Measurements from ENCODE around the gene SEC16A.

The SEC16A gene

GRCh38 chr9:136459425-136459824 lies 23.4 kb downstream of the SEC16A start:
- no peak for DNase-seq

GRCh38 chr9:136457326-136457725 lies 25.5 kb downstream of the SEC16A start:
- DNase-seq: no peak

DNA sequence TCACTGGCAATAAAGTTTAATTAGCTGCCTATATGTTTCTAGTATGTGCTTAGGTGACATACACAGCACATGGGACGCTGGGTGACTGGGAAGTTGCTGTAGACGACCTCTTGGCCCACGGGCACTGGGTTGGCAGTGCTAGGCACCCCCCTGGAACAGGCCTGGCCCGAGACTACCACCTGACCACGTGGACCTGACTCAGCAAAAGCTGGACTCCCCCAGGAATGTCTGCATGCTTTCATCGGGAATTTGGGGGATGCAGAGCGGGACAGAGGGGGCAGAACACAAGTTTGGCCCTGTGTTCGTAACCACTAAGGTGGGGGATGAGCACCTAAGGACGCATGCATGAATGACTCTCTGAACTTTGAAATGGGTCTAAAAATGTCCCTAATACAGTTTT lies 26.6 kb downstream of the SEC16A start:
- DNase-seq: no peak

- no peak for DNase-seq
Observed at GRCh38 chr9:136455043-136456002, 27.5 kb downstream of the SEC16A start.

GRCh38 chr9:136454026-136454796 lies 28.6 kb downstream of the SEC16A start:
- DNase-seq: no peak

DNA sequence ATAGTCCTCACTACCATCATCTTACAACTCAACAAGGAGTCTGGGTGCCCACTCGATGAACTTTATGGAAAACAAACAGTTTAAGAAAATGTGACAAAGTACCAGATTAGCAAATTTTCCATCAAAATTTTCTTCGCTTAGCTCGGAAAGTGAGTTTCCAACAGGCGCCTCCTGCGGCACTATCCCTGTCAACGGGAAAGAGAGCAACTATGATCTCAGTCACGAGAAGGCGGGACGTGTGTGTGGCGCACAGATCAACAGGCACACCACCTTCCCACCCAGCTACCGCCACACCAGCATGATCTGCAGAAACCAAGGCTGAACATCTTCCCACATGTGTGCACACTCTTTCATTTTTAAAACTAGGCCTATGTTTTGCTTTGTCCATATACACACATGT lies 29.5 kb downstream of the SEC16A start:
- DNase-seq: no peak

GRCh38 chr9:136451221-136451877 lies 31.5 kb downstream of the SEC16A start:
- DNase-seq: no peak

DNA sequence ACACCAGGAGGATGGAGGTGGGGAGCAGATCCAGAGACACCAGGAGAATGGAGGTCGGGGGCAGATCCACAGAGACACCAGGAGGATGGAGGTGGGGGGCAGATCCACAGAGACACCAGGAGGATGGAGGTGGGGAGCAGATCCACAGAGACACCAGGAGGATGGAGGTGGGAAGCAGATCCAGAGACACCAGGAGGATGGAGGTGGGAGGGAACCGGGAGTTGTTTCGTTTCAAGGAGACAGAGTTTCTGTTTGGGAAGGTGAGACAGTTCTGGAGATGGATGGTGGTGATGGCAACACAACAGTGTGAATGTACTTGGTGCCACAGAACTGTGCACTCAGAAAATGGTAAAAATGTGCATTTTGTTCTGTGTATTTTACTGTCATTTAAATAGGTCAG lies 34.2 kb downstream of the SEC16A start:
- DNase-seq: no peak

DNA sequence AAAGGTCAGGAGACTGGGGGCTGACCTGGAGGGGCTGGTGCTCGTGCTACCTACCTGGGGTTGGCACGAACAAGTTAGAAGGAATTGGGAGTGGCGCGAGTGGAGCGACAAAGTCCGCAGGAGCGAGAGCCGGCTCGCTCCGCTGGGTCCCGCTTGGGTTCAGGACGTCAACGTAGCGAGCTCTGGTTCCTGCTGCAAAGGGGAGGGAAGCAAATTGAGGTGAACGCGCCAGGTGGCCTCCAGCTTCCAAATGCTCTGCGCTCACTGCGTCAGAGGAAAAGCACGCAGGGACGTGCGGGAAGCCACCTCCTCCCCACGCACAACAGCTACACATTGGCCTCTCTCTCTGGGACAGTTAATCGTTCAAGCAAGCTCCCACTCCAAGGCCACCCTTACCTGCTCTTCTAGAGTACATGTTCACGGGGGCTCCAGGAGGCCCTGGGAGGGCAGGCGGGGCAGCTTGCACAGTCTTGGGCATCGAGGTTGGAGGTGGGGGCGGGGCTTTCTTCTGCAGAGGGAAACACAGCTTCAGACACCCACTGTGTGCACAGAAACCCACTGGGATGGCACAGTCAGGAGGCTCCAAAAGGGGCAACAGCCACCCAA lies 35.6 kb downstream of the SEC16A start:
- no peak for DNase-seq

- no peak for DNase-seq
Observed at GRCh38 chr9:136445799-136446198, 37.0 kb downstream of the SEC16A start.

- no peak for DNase-seq
Observed at GRCh38 chr9:136444102-136444501, 38.7 kb downstream of the SEC16A start.

DNA sequence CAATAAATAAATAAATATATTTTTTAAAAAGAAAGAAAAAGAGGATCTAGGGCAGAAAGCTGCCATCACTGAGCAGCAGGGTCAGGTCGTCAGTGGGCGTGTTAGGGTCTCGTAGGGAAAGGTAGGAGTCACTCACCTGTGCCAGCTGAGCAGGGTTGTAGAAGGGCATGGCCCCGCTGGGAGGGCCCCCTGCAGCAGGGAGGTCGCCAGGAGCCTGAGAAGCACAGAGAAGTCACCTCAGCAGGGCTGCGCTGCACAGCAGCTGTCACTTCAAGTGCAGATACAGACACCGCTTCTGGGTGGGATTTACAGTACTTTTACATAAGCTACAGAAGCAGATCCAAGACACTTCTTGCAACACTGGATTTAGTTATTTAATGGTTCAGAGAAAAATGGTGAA lies 39.2 kb downstream of the SEC16A start:
- no peak for DNase-seq

DNA sequence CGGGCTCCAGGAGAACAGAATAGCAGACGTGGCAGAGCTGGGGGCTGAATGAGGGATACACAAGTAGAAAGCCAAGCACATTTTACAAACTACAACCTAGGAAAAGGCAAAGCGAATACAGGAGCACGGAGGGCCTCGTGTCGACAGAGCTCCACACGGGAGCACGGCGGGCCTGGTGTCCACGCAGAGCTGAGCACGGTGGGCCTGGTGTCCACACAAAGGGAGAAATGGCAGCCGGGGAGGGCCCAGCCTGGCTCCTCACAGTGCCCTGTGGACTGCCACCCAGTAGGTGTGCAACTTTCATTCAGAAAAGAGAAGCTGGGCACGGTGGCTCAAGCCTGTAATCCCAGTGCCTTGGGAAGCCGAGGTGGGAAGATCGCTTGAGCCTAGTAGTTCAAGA lies 39.8 kb downstream of the SEC16A start:
- no peak for DNase-seq

DNA sequence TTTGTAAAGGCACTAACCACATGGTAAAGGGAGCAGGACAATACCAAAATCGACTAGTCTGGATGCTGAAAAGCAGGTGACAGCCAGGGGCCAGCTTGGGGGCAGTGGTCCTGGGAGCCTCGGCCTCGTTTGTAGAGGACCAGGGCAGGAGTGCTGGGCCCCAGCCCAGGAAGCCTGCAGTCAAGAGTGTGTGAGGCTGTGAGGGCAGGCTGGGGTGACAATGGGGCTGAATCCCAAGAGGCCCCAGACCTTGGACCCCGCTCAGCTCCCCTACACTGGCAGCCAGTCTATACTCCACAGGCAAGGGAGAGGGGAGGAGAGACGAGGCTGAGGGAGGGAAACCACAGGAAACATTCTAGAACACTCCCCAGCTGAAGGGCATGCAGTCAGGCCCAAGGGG lies 40.6 kb downstream of the SEC16A start:
- no peak for DNase-seq

- DNase-seq: no peak
Observed at GRCh38 chr9:136441681-136442245, 41.1 kb downstream of the SEC16A start.

DNA sequence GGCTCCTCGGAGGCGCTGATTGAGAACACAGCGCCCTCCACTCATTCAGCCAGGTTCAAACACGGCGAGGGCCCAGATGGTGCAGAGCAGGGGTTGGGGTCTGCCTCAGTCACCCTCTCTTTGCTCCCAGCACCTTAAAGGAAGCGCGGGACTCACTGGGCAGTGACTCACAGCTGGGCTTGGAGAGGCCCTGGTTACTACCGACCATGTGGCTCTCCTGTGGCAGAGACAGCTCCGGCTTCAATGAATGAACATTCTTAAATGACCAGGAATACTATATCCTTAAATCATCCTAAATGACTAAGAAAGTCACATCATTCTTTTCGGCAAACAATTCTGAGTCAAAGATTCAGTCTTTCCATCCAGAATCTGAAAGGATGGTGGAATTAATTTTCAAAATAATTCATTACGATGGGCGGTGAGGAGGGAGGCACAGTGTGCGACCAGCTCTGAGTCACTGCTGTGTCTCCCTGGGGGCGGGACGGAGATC lies 41.6 kb downstream of the SEC16A start:
- no peak for DNase-seq

GRCh38 chr9:136439481-136440408 lies 43.1 kb downstream of the SEC16A start, which contains the start of gene INPP5E:
INPP5E (minus strand) TSS chr9:136439845; CDS start chr9:136439419, 426 bp downstream.
- DNase-seq: peak; percentile 42

- DNase-seq: no peak
Observed at GRCh38 chr9:136438548-136439480, 44.0 kb downstream of the SEC16A start.

GRCh38 chr9:136437839-136438547 lies 44.8 kb downstream of the SEC16A start:
- no peak for DNase-seq

Data from NCI-H510A (cell line).